Measurements from ENCODE around the gene CCR2. TPM values are rescaled to one million over a fixed set of nuclear protein-coding genes. Genes with fewer than 3 reads are reported as not detected.

The CCR2 gene
- total and polyA plus RNA-seq, 2 experiments from 2014 or later = not detected

DNA sequence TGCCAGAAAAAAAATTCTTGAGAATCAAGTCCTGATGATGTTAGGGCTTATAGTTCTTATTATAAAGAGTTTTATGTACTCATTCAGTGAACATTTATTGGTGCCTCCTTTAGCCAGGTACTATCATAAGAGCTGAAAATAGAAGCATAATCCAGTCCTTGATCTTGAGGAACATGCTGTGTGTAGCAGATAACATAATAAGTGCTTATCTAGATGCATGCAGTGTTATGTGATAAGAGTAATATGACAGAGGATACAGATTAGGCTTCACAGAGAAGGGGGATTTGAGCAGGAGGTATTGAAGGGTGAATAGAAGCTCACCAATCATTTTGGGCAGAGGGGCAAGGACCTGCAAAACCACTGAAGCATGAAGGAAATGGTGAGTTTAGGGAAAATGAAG lies 1.1 kb downstream of the CCR2 start:
- TF ChIP-seq NANOG (IDR thresholded peaks at IDR 0.05; ENCODE audit: borderline replicate concordance) (no peak), JUNB (IDR thresholded peaks at IDR 0.05; ENCODE audit: unreplicated experiment) (no peak), EZH2phosphoT487 (IDR thresholded peaks at IDR 0.05; ENCODE audit: unreplicated experiment) (no peak)
- TF ChIP-seq, protein P1, sequence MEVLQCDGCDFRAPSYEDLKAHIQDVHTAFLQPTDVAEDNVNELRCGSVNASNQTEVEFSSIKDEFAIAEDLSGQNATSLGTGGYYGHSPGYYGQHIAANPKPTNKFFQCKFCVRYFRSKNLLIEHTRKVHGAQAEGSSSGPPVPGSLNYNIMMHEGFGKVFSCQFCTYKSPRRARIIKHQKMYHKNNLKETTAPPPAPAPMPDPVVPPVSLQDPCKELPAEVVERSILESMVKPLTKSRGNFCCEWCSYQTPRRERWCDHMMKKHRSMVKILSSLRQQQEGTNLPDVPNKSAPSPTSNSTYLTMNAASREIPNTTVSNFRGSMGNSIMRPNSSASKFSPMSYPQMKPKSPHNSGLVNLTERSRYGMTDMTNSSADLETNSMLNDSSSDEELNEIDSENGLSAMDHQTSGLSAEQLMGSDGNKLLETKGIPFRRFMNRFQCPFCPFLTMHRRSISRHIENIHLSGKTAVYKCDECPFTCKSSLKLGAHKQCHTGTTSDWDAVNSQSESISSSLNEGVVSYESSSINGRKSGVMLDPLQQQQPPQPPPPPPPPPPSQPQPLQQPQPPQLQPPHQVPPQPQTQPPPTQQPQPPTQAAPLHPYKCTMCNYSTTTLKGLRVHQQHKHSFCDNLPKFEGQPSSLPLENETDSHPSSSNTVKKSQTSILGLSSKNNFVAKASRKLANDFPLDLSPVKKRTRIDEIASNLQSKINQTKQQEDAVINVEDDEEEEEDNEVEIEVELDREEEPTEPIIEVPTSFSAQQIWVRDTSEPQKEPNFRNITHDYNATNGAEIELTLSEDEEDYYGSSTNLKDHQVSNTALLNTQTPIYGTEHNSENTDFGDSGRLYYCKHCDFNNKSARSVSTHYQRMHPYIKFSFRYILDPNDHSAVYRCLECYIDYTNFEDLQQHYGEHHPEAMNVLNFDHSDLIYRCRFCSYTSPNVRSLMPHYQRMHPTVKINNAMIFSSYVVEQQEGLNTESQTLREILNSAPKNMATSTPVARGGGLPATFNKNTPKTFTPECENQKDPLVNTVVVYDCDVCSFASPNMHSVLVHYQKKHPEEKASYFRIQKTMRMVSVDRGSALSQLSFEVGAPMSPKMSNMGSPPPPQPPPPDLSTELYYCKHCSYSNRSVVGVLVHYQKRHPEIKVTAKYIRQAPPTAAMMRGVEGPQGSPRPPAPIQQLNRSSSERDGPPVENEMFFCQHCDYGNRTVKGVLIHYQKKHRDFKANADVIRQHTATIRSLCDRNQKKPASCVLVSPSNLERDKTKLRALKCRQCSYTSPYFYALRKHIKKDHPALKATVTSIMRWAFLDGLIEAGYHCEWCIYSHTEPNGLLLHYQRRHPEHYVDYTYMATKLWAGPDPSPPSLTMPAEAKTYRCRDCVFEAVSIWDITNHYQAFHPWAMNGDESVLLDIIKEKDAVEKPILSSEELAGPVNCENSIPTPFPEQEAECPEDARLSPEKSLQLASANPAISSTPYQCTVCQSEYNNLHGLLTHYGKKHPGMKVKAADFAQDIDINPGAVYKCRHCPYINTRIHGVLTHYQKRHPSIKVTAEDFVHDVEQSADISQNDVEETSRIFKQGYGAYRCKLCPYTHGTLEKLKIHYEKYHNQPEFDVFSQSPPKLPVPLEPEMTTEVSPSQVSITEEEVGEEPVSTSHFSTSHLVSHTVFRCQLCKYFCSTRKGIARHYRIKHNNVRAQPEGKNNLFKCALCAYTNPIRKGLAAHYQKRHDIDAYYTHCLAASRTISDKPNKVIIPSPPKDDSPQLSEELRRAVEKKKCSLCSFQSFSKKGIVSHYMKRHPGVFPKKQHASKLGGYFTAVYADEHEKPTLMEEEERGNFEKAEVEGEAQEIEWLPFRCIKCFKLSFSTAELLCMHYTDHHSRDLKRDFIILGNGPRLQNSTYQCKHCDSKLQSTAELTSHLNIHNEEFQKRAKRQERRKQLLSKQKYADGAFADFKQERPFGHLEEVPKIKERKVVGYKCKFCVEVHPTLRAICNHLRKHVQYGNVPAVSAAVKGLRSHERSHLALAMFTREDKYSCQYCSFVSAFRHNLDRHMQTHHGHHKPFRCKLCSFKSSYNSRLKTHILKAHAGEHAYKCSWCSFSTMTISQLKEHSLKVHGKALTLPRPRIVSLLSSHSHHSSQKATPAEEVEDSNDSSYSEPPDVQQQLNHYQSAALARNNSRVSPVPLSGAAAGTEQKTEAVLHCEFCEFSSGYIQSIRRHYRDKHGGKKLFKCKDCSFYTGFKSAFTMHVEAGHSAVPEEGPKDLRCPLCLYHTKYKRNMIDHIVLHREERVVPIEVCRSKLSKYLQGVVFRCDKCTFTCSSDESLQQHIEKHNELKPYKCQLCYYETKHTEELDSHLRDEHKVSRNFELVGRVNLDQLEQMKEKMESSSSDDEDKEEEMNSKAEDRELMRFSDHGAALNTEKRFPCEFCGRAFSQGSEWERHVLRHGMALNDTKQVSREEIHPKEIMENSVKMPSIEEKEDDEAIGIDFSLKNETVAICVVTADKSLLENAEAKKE (CRISPR knock-in tag; IDR thresholded peaks at IDR 0.05) = no peak
- Histone ChIP-seq H4K20me1 (replicated peaks; ENCODE audit: insufficient read depth) (no peaks in the 10 kb centered on the region), H3F3A (replicated peaks; ENCODE audit: low read depth) (no peaks in the 10 kb centered on the region), H3K27me3 (ENCODE audit: insufficient read depth) (no peaks in the 10 kb centered on the region), H3K4me2 (no peak overlapping the region), H2AFZ (no peak overlapping the region), H3K79me2 (replicated peaks; ENCODE audit: insufficient read depth) (no peaks in the 10 kb centered on the region), H3K27ac (ENCODE audit: low read depth) (no peak overlapping the region), H3K9me2 (ENCODE audit: insufficient read depth) (peaks cover 12% of the 10 kb centered on the region), H3K36me3 (ENCODE audit: insufficient read depth) (no peaks in the 10 kb centered on the region), H3K4me1 (ENCODE audit: insufficient read depth) (peaks cover 4% of the 10 kb centered on the region; the same call in 1 of the 2 replicates), H3K4me3 (no peak overlapping the region)
- no peak overlapping the region for H3K4me3 Mint-ChIP-seq
- H3K27ac Mint-ChIP-seq = no peak overlapping the region
- H3K36me3 Mint-ChIP-seq (ENCODE audit: low read depth) = no peaks in the 10 kb centered on the region
- DNase-seq (ENCODE audit: low spot score) (no peak), ATAC-seq (no peak)
- H3K4me1 Mint-ChIP-seq = peaks cover 6% of the 10 kb centered on the region; the same call in 2 of the 3 replicates
- no peaks in the 10 kb centered on the region; the same call in 2 of the 3 replicates for H3K9me3 Mint-ChIP-seq
- peaks cover 4% of the 10 kb centered on the region for H3K27me3 Mint-ChIP-seq (ENCODE audit: insufficient read depth, low read depth, poor library complexity)

DNA sequence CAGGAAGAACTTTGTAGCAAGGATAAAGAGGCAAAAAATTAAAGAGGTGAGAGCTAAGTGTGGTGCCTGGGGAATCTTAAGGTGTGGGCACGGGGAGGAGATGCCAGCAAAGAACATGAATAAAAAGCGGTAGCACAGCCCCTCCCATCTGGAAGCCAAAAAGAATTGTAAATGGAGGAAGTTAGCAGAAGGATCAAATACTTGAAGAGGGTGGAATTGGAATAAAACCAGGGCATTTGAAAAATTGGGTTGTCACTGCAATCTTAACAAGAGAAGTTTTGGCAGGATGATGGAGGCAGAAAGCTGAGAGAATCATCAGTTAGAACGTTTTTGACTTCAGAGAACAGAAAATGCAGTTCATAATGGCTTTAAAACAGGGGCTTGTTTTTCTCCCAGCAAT lies 2.4 kb downstream of the CCR2 start:
- H3K36me3 Mint-ChIP-seq (ENCODE audit: low read depth) = no peaks in the 10 kb centered on the region
- Histone ChIP-seq H3K4me2 (no peak overlapping the region), H3K27me3 (ENCODE audit: insufficient read depth) (no peaks in the 10 kb centered on the region), H4K20me1 (replicated peaks; ENCODE audit: insufficient read depth) (no peaks in the 10 kb centered on the region), H2AFZ (no peak overlapping the region), H3K27ac (ENCODE audit: low read depth) (no peak overlapping the region), H3K79me2 (replicated peaks; ENCODE audit: insufficient read depth) (no peaks in the 10 kb centered on the region), H3F3A (replicated peaks; ENCODE audit: low read depth) (no peaks in the 10 kb centered on the region), H3K4me3 (no peak overlapping the region), H3K36me3 (ENCODE audit: insufficient read depth) (no peaks in the 10 kb centered on the region), H3K4me1 (ENCODE audit: insufficient read depth) (peaks cover 4% of the 10 kb centered on the region; the same call in 1 of the 2 replicates), H3K9me2 (ENCODE audit: insufficient read depth) (peaks cover 12% of the 10 kb centered on the region)
- no peaks in the 10 kb centered on the region; the same call in 2 of the 3 replicates for H3K9me3 Mint-ChIP-seq
- no peak overlapping the region for H3K27ac Mint-ChIP-seq
- DNase-seq (ENCODE audit: low spot score) = no peak
- no peak overlapping the region for H3K4me3 Mint-ChIP-seq
- H3K4me1 Mint-ChIP-seq = peaks cover 4% of the 10 kb centered on the region; the same call in 2 of the 3 replicates
- no peak for ATAC-seq
- H3K27me3 Mint-ChIP-seq (ENCODE audit: insufficient read depth, low read depth, poor library complexity) = peaks cover 4% of the 10 kb centered on the region
- TF ChIP-seq POLR2AphosphoS5 (IDR thresholded peaks at IDR 0.05; ENCODE audit: low read depth) (no peak), EZH2phosphoT487 (IDR thresholded peaks at IDR 0.05; ENCODE audit: unreplicated experiment) (no peak), ZNF114 (CRISPR knock-in tag; IDR thresholded peaks at IDR 0.05) (no peak)
- TF ChIP-seq, protein P2, sequence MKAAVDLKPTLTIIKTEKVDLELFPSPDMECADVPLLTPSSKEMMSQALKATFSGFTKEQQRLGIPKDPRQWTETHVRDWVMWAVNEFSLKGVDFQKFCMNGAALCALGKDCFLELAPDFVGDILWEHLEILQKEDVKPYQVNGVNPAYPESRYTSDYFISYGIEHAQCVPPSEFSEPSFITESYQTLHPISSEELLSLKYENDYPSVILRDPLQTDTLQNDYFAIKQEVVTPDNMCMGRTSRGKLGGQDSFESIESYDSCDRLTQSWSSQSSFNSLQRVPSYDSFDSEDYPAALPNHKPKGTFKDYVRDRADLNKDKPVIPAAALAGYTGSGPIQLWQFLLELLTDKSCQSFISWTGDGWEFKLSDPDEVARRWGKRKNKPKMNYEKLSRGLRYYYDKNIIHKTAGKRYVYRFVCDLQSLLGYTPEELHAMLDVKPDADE (IDR thresholded peaks at IDR 0.05) = no peak
- TF ChIP-seq, protein P3, sequence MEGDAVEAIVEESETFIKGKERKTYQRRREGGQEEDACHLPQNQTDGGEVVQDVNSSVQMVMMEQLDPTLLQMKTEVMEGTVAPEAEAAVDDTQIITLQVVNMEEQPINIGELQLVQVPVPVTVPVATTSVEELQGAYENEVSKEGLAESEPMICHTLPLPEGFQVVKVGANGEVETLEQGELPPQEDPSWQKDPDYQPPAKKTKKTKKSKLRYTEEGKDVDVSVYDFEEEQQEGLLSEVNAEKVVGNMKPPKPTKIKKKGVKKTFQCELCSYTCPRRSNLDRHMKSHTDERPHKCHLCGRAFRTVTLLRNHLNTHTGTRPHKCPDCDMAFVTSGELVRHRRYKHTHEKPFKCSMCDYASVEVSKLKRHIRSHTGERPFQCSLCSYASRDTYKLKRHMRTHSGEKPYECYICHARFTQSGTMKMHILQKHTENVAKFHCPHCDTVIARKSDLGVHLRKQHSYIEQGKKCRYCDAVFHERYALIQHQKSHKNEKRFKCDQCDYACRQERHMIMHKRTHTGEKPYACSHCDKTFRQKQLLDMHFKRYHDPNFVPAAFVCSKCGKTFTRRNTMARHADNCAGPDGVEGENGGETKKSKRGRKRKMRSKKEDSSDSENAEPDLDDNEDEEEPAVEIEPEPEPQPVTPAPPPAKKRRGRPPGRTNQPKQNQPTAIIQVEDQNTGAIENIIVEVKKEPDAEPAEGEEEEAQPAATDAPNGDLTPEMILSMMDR (conservative IDR thresholded peaks at IDR 0.05; ENCODE audit: low read depth in 2 of 2) = no peak

Measured in GM23338 (cell line).